Panc1 (cell line): ENCODE results near the gene AADAC. TPM values are rescaled to one million over a fixed set of nuclear protein-coding genes. Genes with fewer than 3 reads are reported as not detected.

ENCODE experiments used
- ATAC-seq: fragments of 200-7000 bp; cut with Tn5 transposase; 2 replicates; pipeline ENCODE4 v1.9.1; 2020; ENCODE audit warnings: mild to moderate bottlenecking, moderate library complexity
- BruUV-seq: library from RNA; stranded (reverse); fragments of 400-500 nt; replicated peaks from 2 replicates; lab custom pipeline; 2021; lab: Mats Ljungman, UMichigan
- CTCF ChIA-PET: fragments of 300-600 bp; sonication (Branson Sonifier 250); formaldehyde crosslinking; loops from one replicate; lab custom pipeline; 2022; ENCODE audit warnings: antibody characterized with exemption; lab: Charles Lee
- POLR2A ChIA-PET: fragments of 300-600 bp; sonication (Branson Sonifier 250); formaldehyde crosslinking; loops from one replicate; lab custom pipeline; 2022; ENCODE audit warnings: antibody characterized with exemption; lab: Charles Lee
- DNase-seq: peaks from one replicate; pipeline ENCODE4 v3.0.0-alpha.2; 2010; ENCODE audit warnings: low read depth, low spot score
- H3K27ac ChIP-seq: 2 replicates; pipeline ENCODE4 v1.5.1; 2011; ENCODE audit warnings: mild to moderate bottlenecking, low read length, inconsistent platforms
- H3K27me3 ChIP-seq: fragments of 200-500 bp; sonication (Bioruptor generic); 2 replicates; pipeline ENCODE4 v1.6.0; 2014; ENCODE audit warnings: low read length, inconsistent platforms; ENCODE audit not compliant: control insufficient read depth, insufficient read depth
- H3K36me3 ChIP-seq: fragments of 200-500 bp; sonication (Bioruptor generic); 2 replicates; pipeline ENCODE4 v1.5.1; 2014; ENCODE audit warnings: inconsistent platforms, mild to moderate bottlenecking, low read length, moderate library complexity; ENCODE audit not compliant: control insufficient read depth, insufficient read depth
- H3K4me1 ChIP-seq: 2 replicates; pipeline ENCODE4 v1.5.1; 2011; ENCODE audit warnings: inconsistent platforms, mild to moderate bottlenecking, low read length, moderate library complexity; ENCODE audit not compliant: control insufficient read depth, insufficient read depth
- H3K4me3 ChIP-seq, 2 experiments: 2 replicates each; pipeline ENCODE4 v1.5.1; 2011 to 2012; ENCODE audit warnings: low read depth in 2 of 2, low read length in 2 of 2, mild to moderate bottlenecking in 2 of 2, inconsistent platforms in 1 of 2, moderate library complexity in 1 of 2
- H3K9me3 ChIP-seq: fragments of 200-500 bp; sonication (Bioruptor generic); 2 replicates; pipeline ENCODE4 v1.5.1; 2014; ENCODE audit warnings: low read depth, mild to moderate bottlenecking, inconsistent platforms, low read length, moderate library complexity; ENCODE audit not compliant: control insufficient read depth, insufficient read depth
- POLR2AphosphoS5 ChIP-seq: IDR thresholded peaks from 2 replicates; pipeline ENCODE4 v1.6.1; 2012; ENCODE audit warnings: mild to moderate bottlenecking, low read depth, low read length, moderate library complexity
- SIN3A ChIP-seq: IDR thresholded peaks from 2 replicates; pipeline ENCODE4 v1.6.1; 2012; ENCODE audit warnings: low read depth, mild to moderate bottlenecking, low read length, moderate library complexity, borderline replicate concordance; ENCODE audit not compliant: insufficient read depth
- TCF7L2 ChIP-seq: IDR thresholded peaks from 2 replicates; pipeline ENCODE4 v1.6.1; 2011; ENCODE audit warnings: mild to moderate bottlenecking, low read depth, low read length, inconsistent platforms
- in situ Hi-C: cut with HindIII; loops from 2 replicates; pipeline ENCODE4 v1.10.0; 2016; ENCODE audit warnings: low sequenced_read_pairs, low pct_unique_long_range_greater_than_20kb
- intact Hi-C: fragments of 100-400 bp; cut with micrococcal nuclease; formaldehyde crosslinking; loops from one replicate; pipeline ENCODE4 v1.10.0; 2022; ENCODE audit not compliant: unreplicated experiment
- total RNA-seq: library from RNA; stranded (reverse); gene quantifications from one replicate; pipeline ENCODE4 v1.2.1, GENCODE V29; 2021; ENCODE audit not compliant: unreplicated experiment
- TF ChIP-seq, protein P1 (sequence below): fragments of 450-650 bp; IDR thresholded peaks from 2 replicates; pipeline ENCODE4 v1.5.1; 2017; ENCODE audit warnings: mild to moderate bottlenecking
- TF ChIP-seq, protein P2 (sequence below), 2 experiments: IDR thresholded peaks; 2 replicates each; pipeline ENCODE4 v1.6.1; 2011 to 2012; ENCODE audit warnings: low read depth in 2 of 2, control low read depth in 1 of 2, low read length in 1 of 2, mild to moderate bottlenecking in 1 of 2, moderate library complexity in 1 of 2; ENCODE audit not compliant: insufficient read depth in 1 of 2

AADAC gene
- total RNA-seq, 1 experiment from 2014 or later: 0.26 TPM

- intact Hi-C loops: no loop called here
- POLR2A ChIA-PET: no interaction called here
- Histone ChIP-seq H3K4me1 (no peaks in the 10 kb centered on the region), H3K4me3 (no peak overlapping the region), H3K27ac (no peak overlapping the region), H3K27me3 (no peaks in the 10 kb centered on the region), H3K9me3 (no peaks in the 10 kb centered on the region), H3K36me3 (no peaks in the 10 kb centered on the region)
- in situ Hi-C loops: no loop called here
- CTCF ChIA-PET: no interaction called here
- BruUV-seq: no TSS peak
- TF ChIP-seq, protein P1, sequence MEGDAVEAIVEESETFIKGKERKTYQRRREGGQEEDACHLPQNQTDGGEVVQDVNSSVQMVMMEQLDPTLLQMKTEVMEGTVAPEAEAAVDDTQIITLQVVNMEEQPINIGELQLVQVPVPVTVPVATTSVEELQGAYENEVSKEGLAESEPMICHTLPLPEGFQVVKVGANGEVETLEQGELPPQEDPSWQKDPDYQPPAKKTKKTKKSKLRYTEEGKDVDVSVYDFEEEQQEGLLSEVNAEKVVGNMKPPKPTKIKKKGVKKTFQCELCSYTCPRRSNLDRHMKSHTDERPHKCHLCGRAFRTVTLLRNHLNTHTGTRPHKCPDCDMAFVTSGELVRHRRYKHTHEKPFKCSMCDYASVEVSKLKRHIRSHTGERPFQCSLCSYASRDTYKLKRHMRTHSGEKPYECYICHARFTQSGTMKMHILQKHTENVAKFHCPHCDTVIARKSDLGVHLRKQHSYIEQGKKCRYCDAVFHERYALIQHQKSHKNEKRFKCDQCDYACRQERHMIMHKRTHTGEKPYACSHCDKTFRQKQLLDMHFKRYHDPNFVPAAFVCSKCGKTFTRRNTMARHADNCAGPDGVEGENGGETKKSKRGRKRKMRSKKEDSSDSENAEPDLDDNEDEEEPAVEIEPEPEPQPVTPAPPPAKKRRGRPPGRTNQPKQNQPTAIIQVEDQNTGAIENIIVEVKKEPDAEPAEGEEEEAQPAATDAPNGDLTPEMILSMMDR: no peak
- no peak for TF ChIP-seq SIN3A
- no peak for TF ChIP-seq TCF7L2
- TF ChIP-seq POLR2AphosphoS5: no peak
- TF ChIP-seq, protein P2, sequence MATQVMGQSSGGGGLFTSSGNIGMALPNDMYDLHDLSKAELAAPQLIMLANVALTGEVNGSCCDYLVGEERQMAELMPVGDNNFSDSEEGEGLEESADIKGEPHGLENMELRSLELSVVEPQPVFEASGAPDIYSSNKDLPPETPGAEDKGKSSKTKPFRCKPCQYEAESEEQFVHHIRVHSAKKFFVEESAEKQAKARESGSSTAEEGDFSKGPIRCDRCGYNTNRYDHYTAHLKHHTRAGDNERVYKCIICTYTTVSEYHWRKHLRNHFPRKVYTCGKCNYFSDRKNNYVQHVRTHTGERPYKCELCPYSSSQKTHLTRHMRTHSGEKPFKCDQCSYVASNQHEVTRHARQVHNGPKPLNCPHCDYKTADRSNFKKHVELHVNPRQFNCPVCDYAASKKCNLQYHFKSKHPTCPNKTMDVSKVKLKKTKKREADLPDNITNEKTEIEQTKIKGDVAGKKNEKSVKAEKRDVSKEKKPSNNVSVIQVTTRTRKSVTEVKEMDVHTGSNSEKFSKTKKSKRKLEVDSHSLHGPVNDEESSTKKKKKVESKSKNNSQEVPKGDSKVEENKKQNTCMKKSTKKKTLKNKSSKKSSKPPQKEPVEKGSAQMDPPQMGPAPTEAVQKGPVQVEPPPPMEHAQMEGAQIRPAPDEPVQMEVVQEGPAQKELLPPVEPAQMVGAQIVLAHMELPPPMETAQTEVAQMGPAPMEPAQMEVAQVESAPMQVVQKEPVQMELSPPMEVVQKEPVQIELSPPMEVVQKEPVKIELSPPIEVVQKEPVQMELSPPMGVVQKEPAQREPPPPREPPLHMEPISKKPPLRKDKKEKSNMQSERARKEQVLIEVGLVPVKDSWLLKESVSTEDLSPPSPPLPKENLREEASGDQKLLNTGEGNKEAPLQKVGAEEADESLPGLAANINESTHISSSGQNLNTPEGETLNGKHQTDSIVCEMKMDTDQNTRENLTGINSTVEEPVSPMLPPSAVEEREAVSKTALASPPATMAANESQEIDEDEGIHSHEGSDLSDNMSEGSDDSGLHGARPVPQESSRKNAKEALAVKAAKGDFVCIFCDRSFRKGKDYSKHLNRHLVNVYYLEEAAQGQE (IDR thresholded peaks at IDR 0.05; ENCODE audit: insufficient read depth in 1 of 2, low read depth in 2 of 2, low read length in 1 of 2): no peak
- ATAC-seq (no peak), DNase-seq (no peak)
Measured at GRCh38 chr3:151769175-151769574, 44.7 kb upstream of the AADAC start.

DNA sequence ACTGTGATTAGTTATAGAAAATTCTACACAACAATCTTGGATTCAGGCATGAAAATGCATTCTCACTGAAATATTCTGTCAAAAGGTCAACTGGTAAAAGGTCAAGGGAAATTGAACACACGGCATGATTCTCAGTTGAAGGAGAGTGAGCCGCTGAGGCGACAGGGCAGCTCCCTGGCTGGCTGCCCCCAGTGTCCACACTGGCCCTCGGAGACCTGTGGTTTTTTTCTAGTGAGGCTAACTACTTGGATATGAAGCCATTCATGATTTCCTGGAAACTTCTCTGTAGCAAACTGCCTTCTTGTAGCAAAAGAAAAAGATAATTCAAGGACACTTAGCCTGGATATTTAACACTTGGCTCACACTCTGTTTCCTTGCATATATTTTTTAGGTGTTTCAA lies 43.0 kb upstream of the AADAC start:
- H3K27ac ChIP-seq: no peak overlapping the region
- TF ChIP-seq, protein P2 (IDR thresholded peaks at IDR 0.05; ENCODE audit: insufficient read depth in 1 of 2, low read depth in 2 of 2, low read length in 1 of 2): no peak
- TF ChIP-seq TCF7L2 (no peak), SIN3A (no peak), POLR2AphosphoS5 (no peak)
- TF ChIP-seq, protein P1: no peak
- DNase-seq (no peak), ATAC-seq (no peak)
- CTCF ChIA-PET: no interaction called here
- H3K9me3 ChIP-seq: no peaks in the 10 kb centered on the region
- intact Hi-C loops (no loop called here), in situ Hi-C loops (no loop called here)
- no peaks in the 10 kb centered on the region for H3K27me3 ChIP-seq
- H3K4me1 ChIP-seq: no peaks in the 10 kb centered on the region
- BruUV-seq: no TSS peak
- POLR2A ChIA-PET: no interaction called here
- H3K4me3 ChIP-seq: no peak overlapping the region
- H3K36me3 ChIP-seq: no peaks in the 10 kb centered on the region
